ENCODE measurements around the gene TRIM62.

TRIM62 gene

DNA sequence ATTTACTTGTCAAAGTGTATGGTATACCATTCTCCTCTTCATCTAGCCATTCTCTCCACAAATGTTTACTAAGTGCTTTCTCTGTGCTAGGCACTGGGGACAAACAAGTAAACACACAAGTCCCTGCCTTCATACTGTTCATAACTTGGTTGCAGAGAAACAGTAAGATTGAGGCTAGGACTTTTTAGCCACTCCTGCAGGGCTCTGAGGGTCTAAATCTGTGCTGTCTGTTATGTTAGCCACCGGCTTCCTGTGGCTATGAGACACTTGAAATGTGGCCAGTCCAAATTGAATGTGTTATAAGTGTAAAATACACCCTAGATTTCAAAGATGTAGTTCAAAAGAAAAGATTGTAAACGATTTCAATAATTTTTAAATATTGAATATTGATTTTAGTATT, 50.7 kb downstream of the TRIM62 start:
- TF ChIP-seq, protein P1, sequence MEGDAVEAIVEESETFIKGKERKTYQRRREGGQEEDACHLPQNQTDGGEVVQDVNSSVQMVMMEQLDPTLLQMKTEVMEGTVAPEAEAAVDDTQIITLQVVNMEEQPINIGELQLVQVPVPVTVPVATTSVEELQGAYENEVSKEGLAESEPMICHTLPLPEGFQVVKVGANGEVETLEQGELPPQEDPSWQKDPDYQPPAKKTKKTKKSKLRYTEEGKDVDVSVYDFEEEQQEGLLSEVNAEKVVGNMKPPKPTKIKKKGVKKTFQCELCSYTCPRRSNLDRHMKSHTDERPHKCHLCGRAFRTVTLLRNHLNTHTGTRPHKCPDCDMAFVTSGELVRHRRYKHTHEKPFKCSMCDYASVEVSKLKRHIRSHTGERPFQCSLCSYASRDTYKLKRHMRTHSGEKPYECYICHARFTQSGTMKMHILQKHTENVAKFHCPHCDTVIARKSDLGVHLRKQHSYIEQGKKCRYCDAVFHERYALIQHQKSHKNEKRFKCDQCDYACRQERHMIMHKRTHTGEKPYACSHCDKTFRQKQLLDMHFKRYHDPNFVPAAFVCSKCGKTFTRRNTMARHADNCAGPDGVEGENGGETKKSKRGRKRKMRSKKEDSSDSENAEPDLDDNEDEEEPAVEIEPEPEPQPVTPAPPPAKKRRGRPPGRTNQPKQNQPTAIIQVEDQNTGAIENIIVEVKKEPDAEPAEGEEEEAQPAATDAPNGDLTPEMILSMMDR (IDR thresholded peaks at IDR 0.05; ENCODE audit: insufficient read depth, low read length, poor library complexity, severe bottlenecking): no peak
- TF ChIP-seq EZH2phosphoT487 (conservative IDR thresholded peaks at IDR 0.05; ENCODE audit: low read length): no peak
- Histone ChIP-seq H3F3A (ENCODE audit: insufficient read depth) (peaks cover 4% of the 10 kb centered on the region; the same call in 1 of the 2 replicates), H3K27ac (ENCODE audit: low read depth, low read length) (no peak overlapping the region), H3K4me2 (ENCODE audit: low read depth, low read length, poor library complexity, severe bottlenecking) (no peak overlapping the region), H3K79me2 (ENCODE audit: insufficient read depth, low read length) (no peaks in the 10 kb centered on the region), H3K9me3 (ENCODE audit: insufficient read depth, low read length) (no peaks in the 10 kb centered on the region), H2AFZ (ENCODE audit: low read depth, low read length, severe bottlenecking) (no peak overlapping the region), H3K36me3 (ENCODE audit: low read length) (no peaks in the 10 kb centered on the region), H3K4me3 (ENCODE audit: insufficient read depth, low read length, poor library complexity, severe bottlenecking) (no peak overlapping the region), H3K9ac (ENCODE audit: low read length) (no peak overlapping the region), H3K9me2 (replicated peaks; ENCODE audit: insufficient read depth, low read length) (no peaks in the 10 kb centered on the region), H3K27me3 (ENCODE audit: low read length) (no peaks in the 10 kb centered on the region), H4K20me1 (ENCODE audit: low read depth, low read length) (no peaks in the 10 kb centered on the region)

DNA sequence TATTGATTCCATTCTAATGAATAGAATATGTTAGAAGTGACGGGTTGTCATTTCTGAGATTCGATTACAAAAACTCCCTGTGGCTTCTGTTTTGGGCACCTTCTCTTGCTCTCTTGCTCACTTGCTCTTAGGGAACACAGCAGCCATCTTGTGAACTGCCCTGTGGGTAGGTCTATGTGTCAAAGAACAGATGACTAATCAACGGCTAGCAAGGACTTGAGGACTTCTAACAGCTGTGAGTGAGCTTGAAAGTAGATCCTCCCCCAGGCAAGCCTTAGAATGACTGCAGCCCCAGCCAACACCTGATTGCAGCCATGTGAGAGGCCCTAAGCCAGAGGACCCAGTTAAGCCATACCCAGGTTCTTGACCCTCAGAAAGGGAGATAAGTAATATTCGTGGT, 51.5 kb downstream of the TRIM62 start:
- no peaks in the 10 kb centered on the region for H3K9me3 ChIP-seq (ENCODE audit: insufficient read depth, low read length)
- no peak for TF ChIP-seq EZH2phosphoT487 (conservative IDR thresholded peaks at IDR 0.05; ENCODE audit: low read length)
- TF ChIP-seq, protein P1 (IDR thresholded peaks at IDR 0.05; ENCODE audit: insufficient read depth, low read length, poor library complexity, severe bottlenecking): no peak
- peaks cover 8% of the 10 kb centered on the region; the same call in 1 of the 2 replicates for H3F3A ChIP-seq (ENCODE audit: insufficient read depth)
- no peaks in the 10 kb centered on the region for H3K79me2 ChIP-seq (ENCODE audit: insufficient read depth, low read length)
- H3K4me3 ChIP-seq (ENCODE audit: insufficient read depth, low read length, poor library complexity, severe bottlenecking): no peak overlapping the region
- no peak overlapping the region for H3K9ac ChIP-seq (ENCODE audit: low read length)
- no peak overlapping the region for H3K27ac ChIP-seq (ENCODE audit: low read depth, low read length)
- no peaks in the 10 kb centered on the region for H3K27me3 ChIP-seq (ENCODE audit: low read length)
- no peak overlapping the region for H2AFZ ChIP-seq (ENCODE audit: low read depth, low read length, severe bottlenecking)
- no peaks in the 10 kb centered on the region for H3K36me3 ChIP-seq (ENCODE audit: low read length)
- H4K20me1 ChIP-seq (ENCODE audit: low read depth, low read length): no peaks in the 10 kb centered on the region
- no peaks in the 10 kb centered on the region for H3K9me2 ChIP-seq (replicated peaks; ENCODE audit: insufficient read depth, low read length)
- no peak overlapping the region for H3K4me2 ChIP-seq (ENCODE audit: low read depth, low read length, poor library complexity, severe bottlenecking)

DNA sequence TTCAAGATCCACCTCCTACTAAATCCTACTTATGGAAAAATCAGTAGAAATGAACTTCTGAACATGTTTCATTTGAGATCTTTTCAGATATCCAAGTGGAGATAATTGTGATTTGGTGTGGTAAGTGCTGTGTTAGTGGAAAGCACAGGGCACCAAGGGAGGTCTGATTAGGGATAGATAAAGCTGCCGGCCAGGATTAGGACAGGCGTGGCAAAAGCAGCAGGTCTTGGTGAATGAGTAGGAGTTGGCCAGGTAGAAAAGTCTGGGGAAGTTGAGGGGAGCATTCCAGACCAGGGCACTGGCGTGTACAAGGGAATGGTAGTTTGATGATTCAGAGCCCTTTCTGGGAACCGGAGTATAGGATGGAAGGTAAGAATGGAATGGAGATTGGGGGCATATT, 53.1 kb downstream of the TRIM62 start:
- no peak for TF ChIP-seq EZH2phosphoT487 (conservative IDR thresholded peaks at IDR 0.05; ENCODE audit: low read length)
- H2AFZ ChIP-seq (ENCODE audit: low read depth, low read length, severe bottlenecking): no peak overlapping the region
- H4K20me1 ChIP-seq (ENCODE audit: low read depth, low read length): no peaks in the 10 kb centered on the region
- H3K27me3 ChIP-seq (ENCODE audit: low read length): no peaks in the 10 kb centered on the region
- no peak overlapping the region for H3K27ac ChIP-seq (ENCODE audit: low read depth, low read length)
- H3K4me2 ChIP-seq (ENCODE audit: low read depth, low read length, poor library complexity, severe bottlenecking): no peak overlapping the region
- peaks cover 8% of the 10 kb centered on the region; the same call in 1 of the 2 replicates for H3F3A ChIP-seq (ENCODE audit: insufficient read depth)
- no peak overlapping the region for H3K9ac ChIP-seq (ENCODE audit: low read length)
- no peaks in the 10 kb centered on the region for H3K79me2 ChIP-seq (ENCODE audit: insufficient read depth, low read length)
- no peaks in the 10 kb centered on the region for H3K9me2 ChIP-seq (replicated peaks; ENCODE audit: insufficient read depth, low read length)
- H3K36me3 ChIP-seq (ENCODE audit: low read length): no peaks in the 10 kb centered on the region
- no peak overlapping the region for H3K4me3 ChIP-seq (ENCODE audit: insufficient read depth, low read length, poor library complexity, severe bottlenecking)
- no peaks in the 10 kb centered on the region for H3K9me3 ChIP-seq (ENCODE audit: insufficient read depth, low read length)

DNA sequence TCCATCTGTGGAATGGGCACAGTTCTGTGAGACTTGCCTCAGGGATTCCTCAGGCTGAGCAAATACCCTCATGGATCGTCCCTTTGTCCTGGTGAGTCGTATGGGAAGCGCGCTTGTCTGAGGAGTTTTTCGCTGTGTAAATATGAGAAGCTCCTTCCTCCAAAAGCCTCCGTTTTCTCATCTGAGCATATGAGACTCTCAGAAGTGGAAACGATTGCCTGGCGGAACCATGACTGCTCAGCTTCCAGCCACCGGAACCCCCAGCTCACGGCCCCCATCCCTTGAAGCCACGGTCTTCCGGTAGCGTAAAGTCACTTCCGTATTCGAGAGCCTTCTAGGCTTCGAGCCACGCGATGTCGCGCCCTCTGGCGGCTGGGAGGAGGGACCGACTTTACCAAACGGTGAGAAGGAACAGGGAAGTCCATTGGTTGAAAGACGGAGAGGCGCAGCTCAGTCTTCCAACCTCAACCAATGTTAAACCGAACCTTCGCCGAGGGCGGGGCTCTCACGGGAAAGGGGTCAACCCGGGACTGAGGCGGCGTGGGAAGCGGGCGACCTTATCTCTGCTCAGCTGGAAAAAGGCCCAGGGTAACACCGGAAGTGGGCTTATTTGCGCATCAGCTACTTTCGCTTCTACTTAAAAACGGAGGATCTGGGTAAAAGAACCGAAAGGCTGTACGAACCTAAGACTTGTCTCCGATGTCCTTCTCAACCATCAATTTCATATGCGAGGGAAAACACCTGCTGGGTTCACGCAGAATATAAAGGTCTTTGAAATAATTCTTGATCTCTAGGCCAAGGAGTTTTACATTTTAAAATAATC, 54.6 kb downstream of the TRIM62 start:
- Histone ChIP-seq H3K79me2 (ENCODE audit: insufficient read depth, low read length) (no peaks in the 10 kb centered on the region), H3K4me2 (ENCODE audit: low read depth, low read length, poor library complexity, severe bottlenecking) (peak overlapping the region; percentile 53), H3K9ac (ENCODE audit: low read length) (peak overlapping the region; percentile 47), H3K27me3 (ENCODE audit: low read length) (no peaks in the 10 kb centered on the region), H2AFZ (ENCODE audit: low read depth, low read length, severe bottlenecking) (peak overlapping the region; percentile 81), H3K9me3 (ENCODE audit: insufficient read depth, low read length) (no peaks in the 10 kb centered on the region), H3K9me2 (replicated peaks; ENCODE audit: insufficient read depth, low read length) (no peaks in the 10 kb centered on the region), H3F3A (ENCODE audit: insufficient read depth) (peaks cover 8% of the 10 kb centered on the region; the same call in 1 of the 2 replicates), H3K27ac (ENCODE audit: low read depth, low read length) (no peak overlapping the region), H4K20me1 (ENCODE audit: low read depth, low read length) (no peaks in the 10 kb centered on the region), H3K36me3 (ENCODE audit: low read length) (no peaks in the 10 kb centered on the region), H3K4me3 (ENCODE audit: insufficient read depth, low read length, poor library complexity, severe bottlenecking) (peak overlapping the region; percentile 52)
- no peak for TF ChIP-seq EZH2phosphoT487 (conservative IDR thresholded peaks at IDR 0.05; ENCODE audit: low read length)
- TF ChIP-seq, protein P1 (IDR thresholded peaks at IDR 0.05; ENCODE audit: insufficient read depth, low read length, poor library complexity, severe bottlenecking): peak; percentile 85
